ENCODE measurements around the gene DNAJC7. TPM values are rescaled to one million over a fixed set of nuclear protein-coding genes. Genes with fewer than 3 reads are reported as not detected.

DNAJC7 gene
- total RNA-seq: 10 to 100 TPM; 62.6 to 84.0 (median 65.6) TPM

GRCh38 chr17:42016941-42017865, at the start of gene DNAJC7:
DNAJC7 (minus strand) TSS chr17:42017439; CDS start chr17:42017416, 23 bp downstream.
- Histone ChIP-seq H3K36me3 (peaks cover under 1 to 3% of the 10 kb centered on the region in 2 donors), H3K4me1 (peaks cover 34 to 37% of the 10 kb centered on the region in 2 donors), H3K9me3 (no peaks in the 10 kb centered on the region), H3K27ac (peak within 1 kb of the TSS; percentile 86 to 95 (median 91)), H3K4me3 (replicated peaks in 1 of 3) (peak within 1 kb of the TSS; percentile 28 to 85 (median 80)), H3K27me3 (no peaks in the 10 kb centered on the region)
- intact Hi-C loops (cut with DNase I): no loop called here
- 1 to 2% methylated on average over 22 to 28 of the region's 70 CpGs for WGBS, 2 donors
- TF ChIP-seq POLR2A (IDR thresholded peaks at IDR 0.05) (peak; percentile 7 to 74), CTCF (IDR thresholded peaks at IDR 0.05) (peak in 1 of 6 experiments; percentile 35)
- DNase-seq: peak; percentile 91 to 93

GRCh38 chr17:42065201-42065600, 48.0 kb upstream of the DNAJC7 start:
- no peak overlapping the region for H3K4me3 ChIP-seq (replicated peaks in 1 of 3)
- no peaks in the 10 kb centered on the region for H3K36me3 ChIP-seq
- intact Hi-C loops (cut with DNase I): loop anchor here (5.0 kb wide), 1 partner anchor 52 kb away; no protein-coding TSS in a partner anchor
- no peaks in the 10 kb centered on the region for H3K9me3 ChIP-seq
- 71 to 93% methylated on average over 2 of the region's 2 CpGs for WGBS, 2 donors
- DNase-seq: no peak
- H3K27me3 ChIP-seq: no peaks in the 10 kb centered on the region
- no peak for TF ChIP-seq POLR2A (IDR thresholded peaks at IDR 0.05)
- no peak for TF ChIP-seq CTCF (IDR thresholded peaks at IDR 0.05)
- no peak overlapping the region for H3K27ac ChIP-seq
- H3K4me1 ChIP-seq: no peaks in the 10 kb centered on the region

DNA sequence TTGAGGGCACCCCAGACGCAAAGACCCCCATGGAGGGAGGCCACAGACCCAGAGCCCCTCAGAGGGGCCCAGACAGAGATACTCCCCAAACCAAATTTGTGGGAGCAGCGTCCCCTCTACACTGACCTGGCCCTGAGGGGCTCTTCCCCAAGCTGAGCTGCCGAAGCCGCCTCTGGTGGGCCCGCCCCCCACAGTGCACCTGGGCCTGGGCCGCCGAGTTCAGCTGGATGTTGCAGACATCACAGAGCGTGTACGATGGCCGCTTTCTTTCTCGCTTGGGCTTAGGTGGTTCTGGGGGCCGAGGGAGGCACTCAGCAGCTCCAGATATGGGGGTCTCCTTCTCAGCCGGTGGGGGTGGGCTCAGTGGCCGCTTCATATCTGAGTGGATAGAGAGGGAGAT, 45.4 kb upstream of the DNAJC7 start:
- 86 to 90% methylated on average over 3 to 14 of the region's 14 CpGs for WGBS, 2 donors
- no peak overlapping the region for H3K4me3 ChIP-seq (replicated peaks in 1 of 3)
- no peaks in the 10 kb centered on the region for H3K27me3 ChIP-seq
- no peaks in the 10 kb centered on the region for H3K4me1 ChIP-seq
- H3K9me3 ChIP-seq: no peaks in the 10 kb centered on the region
- DNase-seq: no peak
- intact Hi-C loops (cut with DNase I): no loop called here
- TF ChIP-seq POLR2A (IDR thresholded peaks at IDR 0.05): no peak
- no peak for TF ChIP-seq CTCF (IDR thresholded peaks at IDR 0.05)
- no peak overlapping the region for H3K27ac ChIP-seq
- no peaks in the 10 kb centered on the region for H3K36me3 ChIP-seq

DNA sequence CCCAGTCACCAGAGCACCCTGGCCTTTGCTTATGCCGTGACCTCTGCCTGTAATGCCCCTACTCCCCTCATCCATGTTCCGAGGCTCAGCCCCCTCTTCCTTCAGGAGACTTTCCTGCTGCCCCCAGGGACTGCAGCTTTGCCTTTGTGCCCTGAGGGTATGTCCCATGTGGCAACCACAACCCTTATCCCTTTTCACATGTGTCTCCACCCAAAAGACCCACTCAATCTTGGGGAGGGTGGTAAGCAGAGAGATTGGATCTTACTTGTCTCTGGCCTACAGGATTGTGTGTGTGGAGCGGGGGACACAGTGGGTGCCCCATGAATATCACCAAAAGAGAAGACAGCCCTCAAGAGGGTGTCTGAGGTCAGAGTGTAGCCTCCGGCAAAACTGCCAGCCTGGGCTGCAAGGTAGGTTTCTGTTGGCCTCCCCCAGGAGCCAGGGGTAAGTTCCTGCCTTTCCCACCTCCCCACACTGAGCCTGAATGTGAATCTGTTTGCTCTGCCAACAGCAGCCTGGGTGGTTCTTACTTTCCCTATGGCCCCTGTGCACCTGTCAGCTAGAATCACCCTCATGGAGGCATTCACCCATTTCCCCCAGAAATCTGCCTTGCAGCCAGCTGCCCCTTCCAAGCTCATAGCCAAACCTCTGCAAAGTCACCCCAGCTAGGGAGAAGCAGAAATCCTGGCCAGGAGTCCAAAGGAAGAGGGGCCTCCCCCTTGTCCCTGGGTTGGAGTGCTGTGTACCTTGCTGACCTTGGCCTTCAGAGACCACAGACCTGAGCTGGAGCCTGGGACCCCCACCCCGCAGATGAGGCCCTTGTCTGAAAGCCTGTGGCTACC, 44.6 kb upstream of the DNAJC7 start:
- H3K4me1 ChIP-seq: no peaks in the 10 kb centered on the region
- H3K27me3 ChIP-seq: no peaks in the 10 kb centered on the region
- H3K27ac ChIP-seq: no peak overlapping the region
- TF ChIP-seq POLR2A (IDR thresholded peaks at IDR 0.05): no peak
- TF ChIP-seq CTCF (IDR thresholded peaks at IDR 0.05): no peak
- WGBS, 2 donors: 65 to 67% methylated on average over 4 to 5 of the region's 5 CpGs
- intact Hi-C loops (cut with DNase I): no loop called here
- no peaks in the 10 kb centered on the region for H3K9me3 ChIP-seq
- no peak for DNase-seq
- no peak overlapping the region for H3K4me3 ChIP-seq (replicated peaks in 1 of 3)
- no peaks in the 10 kb centered on the region for H3K36me3 ChIP-seq
